VCaP (cell line): Measurements from ENCODE around the gene CD248.
"Not testable (repeated sequence)": the region's sequence is repeated elsewhere in the genome, so short reads cannot be mapped to it uniquely, and the experiment has no call there.

ENCODE experiments used
- H3K27ac ChIP-seq: fragments of 450-650 bp; 2 replicates; pipeline ENCODE4 v1.5.1; 2017
- TF ChIP-seq, protein P1 (sequence below): fragments of 450-650 bp; conservative IDR thresholded peaks from 2 replicates; pipeline ENCODE4 v1.5.1; 2017; ENCODE audit warnings: mild to moderate bottlenecking, moderate library complexity

Gene CD248

DNA sequence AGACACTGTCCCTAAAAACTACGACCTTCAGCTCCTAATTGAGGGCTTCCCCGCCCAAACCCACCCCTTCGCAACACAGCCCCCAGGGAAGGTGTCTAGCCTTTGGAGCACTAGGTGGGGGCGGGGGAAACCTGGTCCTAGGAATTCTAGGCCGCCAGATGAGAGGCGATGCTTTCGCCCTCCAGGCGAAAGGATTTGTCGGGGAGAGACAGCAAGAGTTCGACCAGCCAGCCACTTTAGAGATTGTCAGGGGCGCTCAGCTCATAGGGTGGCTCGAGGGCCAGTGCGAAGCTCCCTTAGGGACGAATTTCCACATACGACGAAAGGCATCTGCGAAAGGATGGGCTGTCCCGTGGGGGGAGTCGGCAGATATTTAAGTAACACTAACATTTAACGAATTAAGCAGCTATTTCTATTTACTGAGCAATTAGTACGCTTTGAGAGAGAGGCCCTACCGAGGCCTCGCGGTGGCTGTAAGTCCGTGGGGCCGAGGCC, 5.3 kb downstream of the CD248 start:
- TF ChIP-seq, protein P1, sequence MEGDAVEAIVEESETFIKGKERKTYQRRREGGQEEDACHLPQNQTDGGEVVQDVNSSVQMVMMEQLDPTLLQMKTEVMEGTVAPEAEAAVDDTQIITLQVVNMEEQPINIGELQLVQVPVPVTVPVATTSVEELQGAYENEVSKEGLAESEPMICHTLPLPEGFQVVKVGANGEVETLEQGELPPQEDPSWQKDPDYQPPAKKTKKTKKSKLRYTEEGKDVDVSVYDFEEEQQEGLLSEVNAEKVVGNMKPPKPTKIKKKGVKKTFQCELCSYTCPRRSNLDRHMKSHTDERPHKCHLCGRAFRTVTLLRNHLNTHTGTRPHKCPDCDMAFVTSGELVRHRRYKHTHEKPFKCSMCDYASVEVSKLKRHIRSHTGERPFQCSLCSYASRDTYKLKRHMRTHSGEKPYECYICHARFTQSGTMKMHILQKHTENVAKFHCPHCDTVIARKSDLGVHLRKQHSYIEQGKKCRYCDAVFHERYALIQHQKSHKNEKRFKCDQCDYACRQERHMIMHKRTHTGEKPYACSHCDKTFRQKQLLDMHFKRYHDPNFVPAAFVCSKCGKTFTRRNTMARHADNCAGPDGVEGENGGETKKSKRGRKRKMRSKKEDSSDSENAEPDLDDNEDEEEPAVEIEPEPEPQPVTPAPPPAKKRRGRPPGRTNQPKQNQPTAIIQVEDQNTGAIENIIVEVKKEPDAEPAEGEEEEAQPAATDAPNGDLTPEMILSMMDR: peak; percentile 81; the same call in 1 of the 2 replicates
- peak overlapping the region; percentile 69 for H3K27ac ChIP-seq

DNA sequence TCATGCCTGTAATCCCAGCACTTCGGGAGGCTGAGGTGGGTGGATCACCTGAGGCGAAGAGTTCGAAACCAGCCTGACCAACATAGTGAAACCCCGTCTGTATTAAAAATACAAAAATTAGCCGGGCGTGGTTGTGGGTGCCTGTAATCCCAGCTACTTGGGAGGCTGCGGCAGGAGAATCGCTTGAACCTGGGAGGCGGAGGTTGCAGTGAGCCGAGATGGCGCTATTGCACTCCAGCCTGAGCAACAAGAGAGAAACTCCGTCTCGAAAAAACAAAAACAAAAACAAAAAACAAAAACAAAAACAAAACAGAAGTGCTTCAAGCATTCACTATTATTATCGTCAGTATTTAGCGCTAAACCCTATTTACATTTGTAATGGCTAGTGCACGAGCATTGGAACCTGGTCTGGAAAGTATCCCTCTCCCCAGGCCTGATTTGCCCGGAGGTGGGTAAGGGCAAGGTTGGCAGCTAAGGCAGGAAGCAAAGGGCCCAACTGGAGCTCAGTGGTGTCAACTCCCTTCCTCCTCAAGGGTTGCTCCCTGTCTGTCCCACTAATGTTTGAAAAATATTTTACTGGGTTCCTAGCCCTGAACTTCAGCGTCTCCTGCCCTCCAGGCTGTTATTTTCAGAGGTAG, 5.9 kb downstream of the CD248 start:
- H3K27ac ChIP-seq: not testable (repeated sequence)

DNA sequence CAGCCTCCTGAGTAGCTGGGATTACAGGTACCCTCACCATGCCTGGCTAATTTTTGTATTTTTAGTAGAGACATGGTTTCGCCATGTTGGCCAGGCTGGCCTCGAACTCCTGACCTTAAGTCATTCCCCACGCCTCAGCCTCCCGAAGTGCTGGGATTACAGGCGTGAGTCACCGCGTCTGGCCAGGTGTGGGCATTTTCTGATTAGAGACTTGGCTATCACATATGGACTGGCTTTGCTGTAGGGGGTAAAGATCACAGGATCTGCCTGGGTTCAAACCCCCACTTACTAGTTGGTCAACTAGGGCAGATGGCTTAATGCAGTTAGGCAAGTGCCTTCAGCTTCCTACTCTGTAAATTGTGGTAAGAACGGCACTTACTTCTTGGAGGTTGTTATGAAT, 6.5 kb downstream of the CD248 start:
- no peak overlapping the region for H3K27ac ChIP-seq
- TF ChIP-seq, protein P1: no peak

DNA sequence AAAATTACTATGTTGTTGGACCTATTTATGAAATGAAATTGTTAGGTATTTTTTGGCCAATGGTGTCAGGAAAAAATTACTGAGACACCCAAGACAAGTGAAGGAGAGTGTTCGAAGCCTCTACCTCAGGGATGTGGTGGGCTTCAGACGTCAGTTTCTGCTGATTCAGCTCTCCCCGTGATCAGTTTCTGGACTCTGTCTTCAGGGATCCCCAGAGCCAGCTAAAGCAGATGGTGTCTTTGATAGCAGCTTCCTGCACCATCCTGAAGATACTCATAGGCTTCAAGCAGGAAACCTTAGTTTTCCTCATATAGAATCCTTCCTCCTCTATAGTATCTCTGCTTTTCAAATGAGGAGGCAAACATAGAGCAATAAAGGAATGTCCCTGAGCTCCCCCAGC, 7.4 kb downstream of the CD248 start:
- TF ChIP-seq, protein P1: no peak
- no peak overlapping the region for H3K27ac ChIP-seq

DNA sequence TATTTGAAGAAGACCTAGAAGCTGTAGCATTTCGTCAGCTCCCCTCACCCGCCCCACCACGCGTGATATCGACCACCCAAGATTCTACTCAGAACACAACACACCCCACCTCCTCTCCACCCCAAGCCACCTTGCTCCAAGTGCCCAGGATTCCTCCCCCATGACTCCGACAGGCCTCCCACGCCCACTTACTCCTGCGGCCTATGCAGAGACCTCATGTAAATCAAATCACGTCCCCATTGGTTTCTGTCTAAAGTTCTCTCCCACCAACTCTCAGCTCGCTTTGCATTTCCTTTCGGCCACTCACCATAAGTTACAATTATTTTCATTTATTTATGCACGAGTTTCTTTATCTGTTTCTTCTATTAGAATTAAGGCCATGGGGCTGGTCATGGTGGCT, 14.2 kb downstream of the CD248 start:
- TF ChIP-seq, protein P1: no peak
- no peak overlapping the region for H3K27ac ChIP-seq

DNA sequence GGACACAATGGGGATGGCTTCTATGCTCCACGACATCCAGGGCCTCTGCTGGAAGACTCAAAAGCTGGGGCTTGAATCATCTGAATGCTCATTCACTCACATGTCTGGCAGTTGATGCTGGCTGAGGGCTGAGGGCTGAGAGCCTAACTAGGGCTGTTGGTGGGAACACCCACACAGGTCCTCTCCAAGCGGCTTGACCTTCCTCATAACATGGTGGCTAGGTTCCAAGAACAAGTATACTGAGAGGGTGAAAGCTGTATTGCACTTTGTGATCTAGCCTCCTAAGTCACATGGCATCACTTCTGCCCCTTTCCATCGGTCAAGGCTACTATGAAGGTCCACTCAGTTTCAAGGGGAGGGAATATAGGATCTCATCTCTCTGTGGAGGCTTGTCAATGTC, 17.7 kb downstream of the CD248 start:
- TF ChIP-seq, protein P1: no peak
- H3K27ac ChIP-seq: no peak overlapping the region

DNA sequence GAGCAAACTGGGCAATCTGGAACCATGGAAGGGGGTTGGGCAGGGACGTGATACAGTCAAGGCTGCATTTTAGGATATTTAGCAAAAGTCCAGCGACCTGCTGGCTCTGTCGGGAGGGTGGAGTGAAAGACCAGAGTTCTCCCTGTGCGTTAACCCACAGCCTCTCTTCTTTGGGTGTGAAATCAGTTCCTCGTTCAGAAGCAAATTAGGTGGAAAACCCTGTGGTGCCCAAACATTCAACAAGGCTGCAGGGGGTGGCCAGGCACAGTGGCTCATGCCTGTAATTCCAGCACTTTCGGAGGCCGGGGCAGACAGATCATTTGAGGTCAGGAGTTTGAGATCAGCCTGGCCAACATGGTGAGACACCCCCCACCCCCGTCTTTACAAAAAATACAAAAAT, 19.2 kb downstream of the CD248 start:
- no peak overlapping the region for H3K27ac ChIP-seq
- TF ChIP-seq, protein P1: no peak

DNA sequence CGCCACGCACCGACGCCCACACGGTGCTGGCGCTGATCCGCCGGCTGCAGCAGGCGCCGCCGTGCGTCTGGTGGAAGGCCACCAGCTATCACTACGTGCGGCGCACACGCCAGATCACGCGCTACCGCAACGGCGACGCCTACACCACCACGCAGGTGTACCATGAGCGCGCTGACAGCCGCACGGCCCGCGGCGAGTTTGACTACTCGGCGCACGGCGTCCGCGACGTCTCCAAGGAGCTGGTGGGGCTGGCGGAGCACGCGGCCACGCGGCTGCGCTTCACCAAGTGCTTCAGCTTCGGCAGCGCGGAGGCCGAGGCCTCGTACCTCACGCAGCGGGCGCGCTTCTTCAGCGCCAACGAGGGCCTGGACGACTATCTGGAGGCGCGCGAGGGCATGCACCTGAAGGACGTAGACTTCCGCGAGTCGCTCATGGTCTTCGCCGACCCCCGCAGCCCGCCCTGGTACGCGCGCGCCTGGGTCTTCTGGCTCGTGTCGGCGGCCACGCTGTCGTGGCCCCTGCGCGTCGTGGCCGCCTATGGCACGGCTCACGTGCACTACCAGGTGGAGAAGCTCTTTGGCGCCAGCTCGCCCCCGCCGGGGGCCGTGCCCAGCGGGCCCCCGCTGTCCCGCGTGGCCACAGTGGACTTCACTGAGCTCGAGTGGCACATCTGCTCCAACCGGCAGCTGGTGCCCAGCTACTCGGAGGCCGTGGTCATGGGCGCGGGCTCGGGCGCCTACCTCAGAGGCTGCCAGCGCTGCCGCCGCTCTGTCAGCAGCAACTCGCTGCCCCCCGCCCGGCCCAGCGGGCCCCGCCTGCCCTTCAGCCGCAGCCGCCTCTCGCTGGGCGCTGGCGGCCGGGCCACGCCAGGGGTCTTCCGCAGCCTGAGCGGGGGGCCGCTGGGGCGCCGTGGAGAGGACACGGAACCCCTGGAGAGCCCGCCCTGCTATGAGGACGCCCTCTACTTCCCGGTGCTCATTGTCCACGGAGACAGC, 21.9 kb downstream of the CD248 start:
- no peak overlapping the region for H3K27ac ChIP-seq
- TF ChIP-seq, protein P1: no peak
